ENCODE measurements around the gene CCDC146. TPM values are rescaled to one million over a fixed set of nuclear protein-coding genes. Genes with fewer than 3 reads are reported as not detected.

Gene CCDC146
- total and polyA plus RNA-seq, 7 experiments from 2014 or later = 0.98 to 15.6 (median 14.5) TPM

GRCh38 chr7:77199013-77199966, 76.9 kb downstream of the CCDC146 start, which contains the start of gene FGL2:
TSS of gene FGL2 (minus strand) at chr7:77199819. CDS start at chr7:77199793, 26 bp downstream.
- ChIA-PET CTCF (interaction anchor here (1.5 kb wide), 1 partner anchor 48 kb away, joined by 9 read pairs; no protein-coding TSS in a partner anchor), POLR2A (interaction anchor here (1.4 kb wide), 1 partner anchor 129 kb away, joined by 3 read pairs; no protein-coding TSS in a partner anchor)
- Mint-ChIP-seq H3K9me3 (no peaks in the 10 kb centered on the region), H3K4me1 (peaks cover 18 to 49% (median 34%) of the 10 kb centered on the region in 7 donors), H3K27ac (peak within 1 kb of the TSS; percentile 49 to 84 (median 81)), H3K36me3 (peaks cover 0 to 13% (median 0%) of the 10 kb centered on the region in 5 donors), H3K4me3 (peak within 1 kb of the TSS; percentile 82 to 90 (median 84)), H3K27me3 (no peaks in the 10 kb centered on the region)
- ATAC-seq = peak; percentile 88
- no peaks in the 10 kb centered on the region for H3K36me3 ChIP-seq (ENCODE audit: control insufficient read depth in 2 of 3, insufficient read depth in 3 of 3, low read length in 3 of 3)
- H3K9me3 ChIP-seq (ENCODE audit: control insufficient read depth in 2 of 3, low read length in 3 of 3) = no peaks in the 10 kb centered on the region
- peak within 1 kb of the TSS; percentile 50 for H3K4me3 ChIP-seq (ENCODE audit: low read length)
- peaks cover 0 to 20% of the 10 kb centered on the region in 2 donors for H3K4me1 ChIP-seq (ENCODE audit: control insufficient read depth in 2 of 2, insufficient read depth in 2 of 2, low read length in 2 of 2)
- H3K27me3 ChIP-seq (ENCODE audit: control insufficient read depth in 2 of 2, insufficient read depth in 2 of 2, low read length in 2 of 2) = no peaks in the 10 kb centered on the region
- peak within 1 kb of the TSS; percentile 58 for H3K27ac ChIP-seq (ENCODE audit: low read depth, low read length)
- DNase-seq = peak in 6 of 9 donors; percentile 13 to 36 (median 33)
- intact Hi-C loops (cut with micrococcal nuclease) = loop anchor here (1.0 to 10.0 kb wide), 6 partner anchors 48 to 338 kb away; partner anchors contain the start of genes CCDC146 (in 2 of the 2) and PTPN12 (in 1 of the 2)

- Mint-ChIP-seq H3K9me3 (no peaks in the 10 kb centered on the region), H3K27me3 (no peaks in the 10 kb centered on the region), H3K4me3 (peak overlapping the region in 9 of 10 donors; percentile 64 to 90 (median 82)), H3K36me3 (peaks cover 0 to 15% (median 0%) of the 10 kb centered on the region in 5 donors), H3K4me1 (peaks cover 18 to 45% (median 34%) of the 10 kb centered on the region in 7 donors), H3K27ac (peak overlapping the region in 6 of 9 donors; percentile 4 to 84 (median 65))
- no peaks in the 10 kb centered on the region for H3K9me3 ChIP-seq (ENCODE audit: control insufficient read depth in 2 of 3, low read length in 3 of 3)
- peaks cover 0 to 20% of the 10 kb centered on the region in 2 donors for H3K4me1 ChIP-seq (ENCODE audit: control insufficient read depth in 2 of 2, insufficient read depth in 2 of 2, low read length in 2 of 2)
- DNase-seq = no peak
- no peaks in the 10 kb centered on the region for H3K36me3 ChIP-seq (ENCODE audit: control insufficient read depth in 2 of 3, insufficient read depth in 3 of 3, low read length in 3 of 3)
- peak overlapping the region; percentile 50 for H3K4me3 ChIP-seq (ENCODE audit: low read length)
- ChIA-PET CTCF (no interaction called here), POLR2A (no interaction called here)
- H3K27ac ChIP-seq (ENCODE audit: low read depth, low read length) = no peak overlapping the region
- intact Hi-C loops (cut with micrococcal nuclease) = no loop called here
- H3K27me3 ChIP-seq (ENCODE audit: control insufficient read depth in 2 of 2, insufficient read depth in 2 of 2, low read length in 2 of 2) = no peaks in the 10 kb centered on the region
- ATAC-seq = no peak
Observed at GRCh38 chr7:77200542-77200941, 78.1 kb downstream of the CCDC146 start.

GRCh38 chr7:77202481-77202976, 80.1 kb downstream of the CCDC146 start:
- POLR2A ChIA-PET = interaction anchor here (0.6 kb wide), 1 partner anchor 14 kb away, joined by 3 read pairs; no protein-coding TSS in a partner anchor
- Mint-ChIP-seq H3K9me3 (no peaks in the 10 kb centered on the region), H3K4me1 (peaks cover 18 to 38% (median 33%) of the 10 kb centered on the region in 7 donors), H3K4me3 (no peak overlapping the region), H3K27me3 (no peaks in the 10 kb centered on the region), H3K36me3 (peaks cover 0 to 9% (median 0%) of the 10 kb centered on the region in 5 donors), H3K27ac (no peak overlapping the region)
- Histone ChIP-seq H3K27me3 (ENCODE audit: control insufficient read depth in 2 of 2, insufficient read depth in 2 of 2, low read length in 2 of 2) (no peaks in the 10 kb centered on the region), H3K4me3 (ENCODE audit: low read length) (no peak overlapping the region), H3K4me1 (ENCODE audit: control insufficient read depth in 2 of 2, insufficient read depth in 2 of 2, low read length in 2 of 2) (peaks cover 0 to 20% of the 10 kb centered on the region in 2 donors), H3K27ac (ENCODE audit: low read depth, low read length) (no peak overlapping the region), H3K36me3 (ENCODE audit: control insufficient read depth in 2 of 3, insufficient read depth in 3 of 3, low read length in 3 of 3) (no peaks in the 10 kb centered on the region), H3K9me3 (ENCODE audit: control insufficient read depth in 2 of 3, low read length in 3 of 3) (no peaks in the 10 kb centered on the region)
- DNase-seq (no peak), ATAC-seq (no peak)
- CTCF ChIA-PET = no interaction called here
- intact Hi-C loops (cut with micrococcal nuclease) = no loop called here

GRCh38 chr7:77205706-77206105, 83.3 kb downstream of the CCDC146 start:
- no peaks in the 10 kb centered on the region for H3K36me3 ChIP-seq (ENCODE audit: control insufficient read depth in 2 of 3, insufficient read depth in 3 of 3, low read length in 3 of 3)
- ATAC-seq (no peak), DNase-seq (no peak)
- CTCF ChIA-PET = no interaction called here
- peaks cover 0 to 3% of the 10 kb centered on the region in 2 donors for H3K4me1 ChIP-seq (ENCODE audit: control insufficient read depth in 2 of 2, insufficient read depth in 2 of 2, low read length in 2 of 2)
- no peak overlapping the region for H3K4me3 ChIP-seq (ENCODE audit: low read length)
- H3K4me1 Mint-ChIP-seq = peaks cover 4 to 12% (median 8%) of the 10 kb centered on the region in 7 donors
- H3K27me3 ChIP-seq (ENCODE audit: control insufficient read depth in 2 of 2, insufficient read depth in 2 of 2, low read length in 2 of 2) = no peaks in the 10 kb centered on the region
- POLR2A ChIA-PET = interaction anchor here (0.6 kb wide), 1 partner anchor 129 kb away, joined by 3 read pairs; no protein-coding TSS in a partner anchor
- H3K36me3 Mint-ChIP-seq = peaks cover 10 to 27% (median 16%) of the 10 kb centered on the region in 5 donors
- H3K27me3 Mint-ChIP-seq = no peaks in the 10 kb centered on the region
- peaks cover 0 to 19% (median 0%) of the 10 kb centered on the region in 3 experiments for H3K9me3 ChIP-seq (ENCODE audit: control insufficient read depth in 2 of 3, low read length in 3 of 3)
- H3K4me3 Mint-ChIP-seq = no peak overlapping the region
- H3K27ac Mint-ChIP-seq = no peak overlapping the region
- H3K27ac ChIP-seq (ENCODE audit: low read depth, low read length) = no peak overlapping the region
- H3K9me3 Mint-ChIP-seq = peaks cover 8 to 25% (median 16%) of the 10 kb centered on the region in 11 donors
- intact Hi-C loops (cut with micrococcal nuclease) = loop anchor here in 1 of 2 donors (2.0 kb wide), 1 partner anchor 17 kb away; no protein-coding TSS in a partner anchor

- peaks cover 12 to 32% (median 17%) of the 10 kb centered on the region in 11 donors for H3K9me3 Mint-ChIP-seq
- H3K4me1 Mint-ChIP-seq = peaks cover 0 to 4% (median 0%) of the 10 kb centered on the region in 7 donors
- Histone ChIP-seq H3K4me3 (ENCODE audit: low read length) (no peak overlapping the region), H3K4me1 (ENCODE audit: control insufficient read depth in 2 of 2, insufficient read depth in 2 of 2, low read length in 2 of 2) (no peaks in the 10 kb centered on the region), H3K9me3 (ENCODE audit: control insufficient read depth in 2 of 3, low read length in 3 of 3) (peaks cover 0 to 19% (median 0%) of the 10 kb centered on the region in 3 experiments), H3K27me3 (ENCODE audit: control insufficient read depth in 2 of 2, insufficient read depth in 2 of 2, low read length in 2 of 2) (no peaks in the 10 kb centered on the region), H3K36me3 (ENCODE audit: control insufficient read depth in 2 of 3, insufficient read depth in 3 of 3, low read length in 3 of 3) (no peaks in the 10 kb centered on the region), H3K27ac (ENCODE audit: low read depth, low read length) (no peak overlapping the region)
- intact Hi-C loops (cut with micrococcal nuclease) = no loop called here
- H3K27me3 Mint-ChIP-seq = no peaks in the 10 kb centered on the region
- DNase-seq = no peak
- no peak overlapping the region for H3K4me3 Mint-ChIP-seq
- CTCF ChIA-PET = no interaction called here
- H3K36me3 Mint-ChIP-seq = peaks cover 14 to 26% (median 20%) of the 10 kb centered on the region in 5 donors
- POLR2A ChIA-PET = interaction anchor here (1.6 kb wide), 1 partner anchor 10 kb away, joined by 4 read pairs; no protein-coding TSS in a partner anchor
- H3K27ac Mint-ChIP-seq = no peak overlapping the region
- no peak for ATAC-seq
Observed at GRCh38 chr7:77208416-77208815, 86.0 kb downstream of the CCDC146 start.

- no peak overlapping the region for H3K4me3 ChIP-seq (ENCODE audit: low read length)
- H3K4me1 ChIP-seq (ENCODE audit: control insufficient read depth in 2 of 2, insufficient read depth in 2 of 2, low read length in 2 of 2) = no peaks in the 10 kb centered on the region
- DNase-seq (no peak), ATAC-seq (no peak)
- Mint-ChIP-seq H3K27me3 (peaks cover 0 to 5% (median 0%) of the 10 kb centered on the region in 5 donors), H3K27ac (no peak overlapping the region), H3K4me3 (no peak overlapping the region), H3K9me3 (peaks cover 12 to 32% (median 19%) of the 10 kb centered on the region in 11 donors), H3K36me3 (peaks cover 16 to 29% (median 23%) of the 10 kb centered on the region in 5 donors), H3K4me1 (peaks cover 0 to 4% (median 0%) of the 10 kb centered on the region in 7 donors)
- CTCF ChIA-PET = no interaction called here
- H3K9me3 ChIP-seq (ENCODE audit: control insufficient read depth in 2 of 3, low read length in 3 of 3) = peaks cover 0 to 19% (median 0%) of the 10 kb centered on the region in 3 experiments
- POLR2A ChIA-PET = interaction anchor here (1.6 kb wide), 1 partner anchor 9 kb away, joined by 4 read pairs; no protein-coding TSS in a partner anchor
- intact Hi-C loops (cut with micrococcal nuclease) = no loop called here
- H3K27me3 ChIP-seq (ENCODE audit: control insufficient read depth in 2 of 2, insufficient read depth in 2 of 2, low read length in 2 of 2) = no peaks in the 10 kb centered on the region
- no peaks in the 10 kb centered on the region for H3K36me3 ChIP-seq (ENCODE audit: control insufficient read depth in 2 of 3, insufficient read depth in 3 of 3, low read length in 3 of 3)
- no peak overlapping the region for H3K27ac ChIP-seq (ENCODE audit: low read depth, low read length)
Observed at GRCh38 chr7:77209479-77210139, 87.2 kb downstream of the CCDC146 start.
